SKM-1 treated with dmso at 0.1 percent for 144 hours (cell line): ENCODE measurements around the gene FYB1.
A peak's percentile ranks its signal among the peaks of the same experiment; 100 is the strongest.

Experiments used
- DNase-seq: peaks from one replicate; lab custom pipeline; 2025; ENCODE audit not compliant: unreplicated experiment; lab: John Stamatoyannopoulos, UW

The FYB1 gene

DNA sequence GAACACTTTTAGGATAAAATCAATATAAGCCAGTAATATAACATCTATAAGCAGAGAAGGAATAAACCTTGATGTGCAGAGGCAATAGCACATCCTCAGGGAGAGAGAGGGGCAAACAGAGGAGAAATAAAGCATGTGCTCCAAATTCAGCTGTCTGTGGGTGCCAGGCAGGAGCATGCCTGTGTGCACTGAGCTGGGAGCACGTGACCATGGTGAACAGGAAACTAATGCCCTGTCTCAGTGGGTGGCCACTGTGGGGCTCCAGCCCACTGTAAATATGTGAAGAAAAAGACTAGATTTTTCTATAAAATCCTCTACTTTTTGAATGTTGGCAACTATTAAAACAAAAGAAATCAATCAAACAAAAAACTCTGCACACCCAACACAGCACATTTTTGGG is 55.3 kb downstream of the FYB1 start:
- no peak for DNase-seq

DNA sequence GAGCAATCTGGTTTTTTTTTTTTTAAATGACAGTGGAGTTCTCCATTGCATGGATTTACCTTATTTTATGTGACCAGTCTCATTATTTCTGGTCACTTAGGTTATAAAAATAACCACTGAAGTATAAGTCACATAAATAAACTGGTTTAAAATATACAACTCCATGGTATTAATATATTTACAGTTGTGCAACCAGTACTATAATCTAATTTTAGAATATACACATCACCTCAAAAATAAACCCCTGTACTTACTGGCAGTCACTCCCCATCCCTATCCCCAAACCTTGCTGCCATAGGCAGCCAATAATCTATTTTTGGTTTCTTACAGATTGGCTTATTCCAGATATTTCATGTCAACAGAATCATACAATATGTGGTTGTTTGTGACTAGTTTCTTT is 57.8 kb downstream of the FYB1 start:
- no peak for DNase-seq

GRCh38 chr5:39160576-39161213 is 58.7 kb downstream of the FYB1 start:
- no peak for DNase-seq

DNA sequence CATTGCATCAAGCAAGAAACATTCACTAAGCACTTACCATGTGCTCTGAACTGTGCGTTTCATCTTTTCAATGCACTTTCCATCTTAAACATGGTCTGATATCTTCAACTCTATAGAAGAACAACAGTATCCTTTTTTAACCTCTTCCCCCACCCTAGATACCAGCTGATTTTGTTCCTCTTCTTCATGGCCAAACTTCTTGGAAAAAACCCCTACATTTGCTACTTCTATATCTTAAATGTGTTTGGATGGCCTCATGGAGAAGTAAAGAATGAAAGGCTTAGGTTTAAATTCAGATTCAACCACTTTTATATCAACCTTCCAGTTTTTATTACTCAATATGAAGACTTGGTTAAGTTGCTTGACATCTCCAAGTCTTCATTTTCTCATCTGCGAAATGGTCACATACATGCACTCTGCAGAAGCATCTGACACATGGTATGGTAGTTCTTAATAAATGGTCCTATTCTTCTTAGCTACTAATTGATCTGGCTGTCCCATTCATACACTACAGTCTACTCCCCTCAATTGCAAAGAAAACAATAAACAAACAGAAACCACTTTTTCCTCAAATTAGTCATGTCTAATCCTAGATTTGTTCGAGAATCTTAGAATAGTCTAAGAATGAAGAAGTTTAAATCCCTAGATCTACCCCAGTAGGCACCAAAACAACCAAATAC is 59.4 kb downstream of the FYB1 start:
- no peak for DNase-seq

DNA sequence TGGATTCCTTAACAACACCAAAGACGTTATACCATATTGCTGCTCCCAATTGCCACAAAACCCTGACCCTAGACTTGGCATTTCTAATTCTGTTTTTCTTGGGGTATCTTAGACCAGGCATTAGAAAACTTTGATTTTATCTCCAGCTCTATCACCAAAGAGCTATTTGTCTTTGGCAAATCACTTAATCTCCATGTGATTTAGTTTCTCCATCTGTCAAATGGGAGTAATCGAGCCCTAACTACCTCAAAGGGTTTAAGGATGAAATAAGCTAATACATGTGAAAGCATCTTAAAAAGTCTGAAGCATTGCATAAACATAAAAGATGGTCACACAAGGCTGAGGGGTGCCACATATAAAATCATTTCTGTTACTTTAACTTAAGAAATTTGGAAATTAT is 60.6 kb downstream of the FYB1 start:
- no peak for DNase-seq

- no peak for DNase-seq
These were observed 61.2 kb downstream of the FYB1 start for GRCh38 chr5:39158127-39158593.

DNA sequence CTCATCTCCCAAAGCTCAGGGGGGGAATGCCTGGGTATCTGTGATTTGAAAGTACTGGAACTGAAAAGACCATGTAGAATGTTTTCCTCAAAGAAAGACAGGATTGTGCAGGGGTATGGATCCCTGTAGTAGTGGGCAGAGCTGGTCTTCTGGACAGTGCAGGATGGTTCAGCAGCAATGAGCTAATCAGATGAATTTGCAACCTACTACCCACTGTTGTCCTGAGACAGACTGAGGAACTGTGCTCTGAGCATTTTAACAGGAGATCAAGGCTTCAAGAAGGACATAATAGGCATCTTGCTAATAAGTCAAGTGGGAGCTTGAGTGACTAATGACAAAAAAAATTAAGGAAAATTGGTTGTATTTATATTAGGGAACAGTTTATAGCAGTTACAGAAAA is 61.7 kb downstream of the FYB1 start:
- DNase-seq: no peak

DNA sequence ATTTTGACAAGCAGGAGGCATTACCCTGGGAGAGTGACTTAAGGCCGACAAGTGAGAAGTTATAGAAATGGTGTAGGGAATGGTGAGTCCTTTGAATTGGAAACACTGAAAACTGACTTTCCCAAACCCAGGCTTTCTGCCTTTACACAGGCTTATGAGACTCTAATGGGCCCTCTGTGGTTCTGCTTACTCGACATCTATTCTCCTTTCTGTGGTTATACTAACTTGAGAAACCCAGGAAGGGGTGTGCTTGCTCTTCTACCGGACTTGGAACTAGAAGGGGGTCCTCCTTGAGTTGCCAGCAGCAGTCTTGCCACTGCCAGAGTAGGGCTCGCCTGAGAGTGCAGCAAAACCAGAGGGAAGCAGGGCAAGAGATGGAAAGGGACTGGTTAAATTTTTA is 63.3 kb downstream of the FYB1 start:
- DNase-seq: no peak

DNA sequence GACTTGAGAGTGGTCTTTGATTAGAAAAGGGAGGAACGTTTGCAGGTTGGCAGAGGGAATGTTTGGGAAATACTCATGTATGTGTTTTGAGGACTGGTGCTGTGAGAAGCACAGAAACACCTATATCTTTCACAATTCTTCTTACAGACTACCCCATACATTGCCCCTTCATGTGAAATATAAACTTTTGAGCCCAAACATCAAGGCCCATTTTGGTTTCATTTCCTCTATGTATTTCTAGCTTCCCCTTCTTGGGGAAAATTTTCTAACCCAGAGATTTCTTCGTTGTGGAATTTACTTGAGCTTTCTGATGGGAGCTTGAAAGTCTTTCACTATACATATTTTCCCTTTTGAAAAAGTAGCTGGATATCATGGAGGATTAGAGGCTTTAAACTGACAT is 67.6 kb downstream of the FYB1 start:
- DNase-seq: peak; percentile 53

GRCh38 chr5:39149966-39150365 is 69.4 kb downstream of the FYB1 start:
- no peak for DNase-seq

GRCh38 chr5:39148983-39149534 is 70.3 kb downstream of the FYB1 start:
- DNase-seq: no peak

- no peak for DNase-seq
These were observed 72.4 kb downstream of the FYB1 start for GRCh38 chr5:39146831-39147540.

DNA sequence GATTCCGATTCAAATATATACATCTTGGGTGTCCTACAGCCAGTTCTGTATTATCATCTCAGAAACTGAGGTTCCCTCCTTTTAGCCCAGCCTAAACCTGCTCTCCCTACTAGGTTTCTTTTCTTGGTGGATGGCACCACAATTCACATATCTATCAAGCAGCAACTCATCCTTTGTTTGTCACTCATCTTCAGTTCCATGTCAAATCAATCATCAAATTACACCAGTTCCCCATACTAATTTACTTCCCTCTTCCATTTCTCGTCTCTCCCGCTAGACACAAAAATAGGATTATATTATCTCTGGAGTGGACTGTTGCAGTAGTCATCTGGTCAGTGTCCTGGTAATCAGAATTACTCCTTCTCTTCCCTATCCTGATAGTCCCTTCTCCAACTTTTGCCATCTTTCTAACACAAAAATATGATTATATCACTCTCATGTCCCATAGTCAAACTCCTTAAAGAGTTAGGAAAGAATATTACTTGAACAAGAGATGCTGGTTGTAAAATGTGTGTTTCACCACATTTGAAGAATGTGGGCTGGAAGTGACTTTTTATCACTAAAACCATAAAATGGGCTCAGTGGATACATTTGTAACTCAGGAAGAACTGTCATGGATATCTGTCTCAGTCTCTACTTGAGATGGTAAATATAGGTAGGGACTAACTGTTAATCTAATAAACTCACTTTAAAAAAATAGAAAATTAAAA is 76.1 kb downstream of the FYB1 start:
- DNase-seq: no peak

DNA sequence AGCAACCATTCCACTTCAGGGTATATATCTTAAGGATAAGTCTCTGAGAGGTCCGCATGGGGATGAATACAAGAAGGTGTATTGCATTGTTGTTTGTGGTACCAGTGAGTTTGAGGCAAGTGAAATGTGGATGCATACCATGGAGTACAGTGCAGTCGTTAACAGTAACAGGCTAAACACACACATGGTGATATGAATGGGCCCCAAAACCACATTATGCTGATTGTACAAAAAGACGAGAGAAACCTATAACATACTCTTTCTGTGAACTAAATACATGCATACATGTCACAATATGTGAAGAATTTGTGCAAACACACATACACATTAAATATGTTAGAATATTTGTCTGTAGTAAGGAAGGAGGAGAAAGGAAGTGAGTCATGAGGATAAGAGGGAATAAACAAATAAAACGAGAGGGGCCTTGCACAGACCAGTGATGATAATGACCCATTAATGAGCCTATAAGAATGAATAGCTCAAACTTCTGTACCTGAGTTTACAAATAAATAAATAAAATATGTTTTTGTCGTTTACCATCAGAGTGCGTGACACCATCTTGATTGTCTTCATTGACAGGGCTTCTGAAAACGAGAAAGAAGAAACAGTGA is 78.7 kb downstream of the FYB1 start:
- no peak for DNase-seq

DNA sequence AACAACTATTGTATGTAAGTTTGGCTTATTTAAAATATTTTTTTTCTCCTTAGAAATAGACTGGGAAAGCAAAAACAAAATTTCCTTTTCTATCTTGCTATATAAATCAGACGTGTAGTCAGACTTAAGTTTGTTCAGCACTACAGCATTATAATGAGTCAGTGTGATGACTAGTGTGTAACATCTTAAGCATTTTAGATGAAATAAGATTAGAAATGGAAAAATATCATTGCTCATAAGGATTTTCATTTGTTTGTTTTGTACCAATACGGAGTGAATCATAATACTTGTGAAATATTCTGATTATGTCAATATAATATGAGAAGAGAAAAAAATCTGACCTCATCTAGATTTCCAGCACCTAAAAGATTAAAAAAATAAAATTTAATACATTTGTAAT is 80.5 kb downstream of the FYB1 start:
- DNase-seq: no peak

DNA sequence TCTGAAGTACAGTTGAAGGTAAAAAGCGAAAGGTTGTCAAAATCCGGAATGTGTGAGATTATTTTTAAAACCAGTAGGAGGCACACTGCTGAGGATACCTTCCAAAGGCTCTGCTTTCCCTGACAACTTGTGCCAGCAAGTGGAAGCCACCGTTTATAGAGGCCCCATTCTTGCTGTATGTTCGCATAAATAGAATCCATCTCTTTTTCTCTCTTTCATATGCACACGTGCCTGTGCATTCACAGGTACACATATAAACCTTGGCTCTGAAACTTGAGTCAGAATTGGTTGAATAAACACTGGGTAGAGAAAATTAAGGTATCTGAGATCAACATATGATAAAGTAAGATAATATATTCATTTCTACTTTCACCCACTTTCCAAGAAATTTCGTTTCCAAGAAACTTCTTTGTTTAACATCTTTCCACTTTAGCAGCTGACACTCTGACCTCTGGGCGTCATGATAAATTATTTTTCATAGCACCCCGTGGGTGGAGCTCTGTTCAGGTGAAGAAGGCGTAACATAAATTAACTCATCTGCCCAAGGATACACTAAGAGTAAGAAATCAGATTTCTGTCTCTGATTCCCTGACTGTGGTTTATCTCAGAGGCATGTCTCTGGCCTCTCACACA is 81.4 kb downstream of the FYB1 start:
- no peak for DNase-seq

GRCh38 chr5:39137391-39137790 is 82.0 kb downstream of the FYB1 start:
- no peak for DNase-seq

- DNase-seq: no peak
These were observed 86.6 kb downstream of the FYB1 start for GRCh38 chr5:39132792-39133191.

GRCh38 chr5:39132128-39132447 is 87.3 kb downstream of the FYB1 start:
- no peak for DNase-seq

GRCh38 chr5:39131210-39132127 is 87.9 kb downstream of the FYB1 start:
- no peak for DNase-seq
